ENCODE results near the gene THEMIS.
"Not testable (repeated sequence)": the region's sequence is repeated elsewhere in the genome, so short reads cannot be mapped to it uniquely, and the experiment has no call there.

The THEMIS gene

DNA sequence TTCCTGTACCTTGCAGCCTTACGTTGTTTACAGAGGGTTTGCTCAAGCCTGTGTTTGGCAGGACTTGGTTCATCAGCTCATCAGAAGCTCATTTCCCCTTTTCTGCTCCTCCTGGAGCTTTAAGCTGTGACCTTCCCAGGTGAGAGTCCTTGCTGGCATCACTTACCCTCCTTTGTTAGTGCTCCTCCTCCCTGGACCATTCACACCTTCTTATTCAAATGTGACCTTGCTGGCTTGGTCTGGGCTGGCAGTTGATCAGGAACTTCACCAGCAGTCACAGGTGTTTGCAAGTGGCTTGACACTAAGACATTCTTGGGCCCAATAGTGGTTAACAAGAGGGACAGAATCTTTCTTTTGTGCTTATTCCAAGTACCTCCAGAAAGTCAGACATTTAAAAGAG lies 175.0 kb downstream of the THEMIS start:
- DNase-seq (ENCODE audit: low spot score), result no peak

DNA sequence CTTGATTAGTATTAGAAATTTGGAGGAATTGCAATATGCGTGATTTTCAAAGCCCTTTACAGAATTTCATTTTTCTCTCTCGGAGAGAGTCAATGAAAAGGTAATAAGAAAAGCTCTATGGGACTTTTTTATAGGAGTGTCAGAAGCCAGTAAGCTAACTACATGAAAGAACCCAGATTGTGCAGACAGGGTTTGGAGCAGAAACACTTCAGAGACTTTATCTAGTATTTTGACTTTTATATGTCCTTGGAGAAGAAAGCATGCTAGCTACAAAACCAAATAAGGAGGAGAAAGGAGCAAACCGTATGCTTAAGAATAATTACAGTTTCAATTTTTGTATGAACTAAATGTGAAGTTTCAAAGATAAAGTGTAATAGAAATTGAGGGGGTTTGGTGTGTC lies 182.2 kb downstream of the THEMIS start:
- DNase-seq (ENCODE audit: low spot score), result no peak

DNA sequence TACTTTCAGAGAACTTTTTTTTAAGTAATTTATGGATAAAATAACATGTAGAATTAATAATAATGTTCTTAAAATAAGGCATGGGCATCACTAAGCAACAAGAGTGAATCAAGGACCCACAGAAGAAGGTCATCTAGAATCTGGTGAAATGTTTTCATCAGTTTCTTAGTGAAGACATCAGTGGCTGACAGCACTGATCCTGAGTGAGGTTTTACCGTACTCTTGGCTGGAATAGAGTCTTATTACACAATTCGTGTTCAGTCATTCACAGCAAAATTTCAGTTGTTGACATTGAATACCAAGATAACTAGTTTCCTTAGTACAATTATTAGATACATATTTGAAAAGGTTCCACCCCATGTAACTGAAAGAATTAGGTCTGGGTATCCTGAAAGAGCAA lies 183.5 kb downstream of the THEMIS start:
- DNase-seq (ENCODE audit: low spot score), result no peak

DNA sequence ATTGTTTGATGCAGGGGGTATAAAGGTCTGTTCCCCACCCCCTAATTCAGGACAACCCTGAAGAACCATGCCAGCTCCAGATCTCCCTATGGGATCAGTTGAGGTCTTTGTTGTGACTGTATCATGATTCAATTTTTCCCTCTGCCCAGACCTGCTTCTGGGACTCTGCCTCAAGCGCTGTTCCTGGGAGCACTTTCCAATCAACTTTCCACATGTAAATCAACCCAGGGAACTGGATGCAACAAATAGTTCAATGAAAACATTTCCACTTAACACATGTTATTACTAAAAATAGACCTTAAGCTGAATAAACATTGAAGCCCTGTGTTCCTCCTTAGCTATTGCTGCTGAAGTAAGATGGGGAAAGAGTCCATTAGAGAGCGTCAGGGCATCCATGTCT lies 184.4 kb downstream of the THEMIS start:
- DNase-seq (ENCODE audit: low spot score), result no peak

DNA sequence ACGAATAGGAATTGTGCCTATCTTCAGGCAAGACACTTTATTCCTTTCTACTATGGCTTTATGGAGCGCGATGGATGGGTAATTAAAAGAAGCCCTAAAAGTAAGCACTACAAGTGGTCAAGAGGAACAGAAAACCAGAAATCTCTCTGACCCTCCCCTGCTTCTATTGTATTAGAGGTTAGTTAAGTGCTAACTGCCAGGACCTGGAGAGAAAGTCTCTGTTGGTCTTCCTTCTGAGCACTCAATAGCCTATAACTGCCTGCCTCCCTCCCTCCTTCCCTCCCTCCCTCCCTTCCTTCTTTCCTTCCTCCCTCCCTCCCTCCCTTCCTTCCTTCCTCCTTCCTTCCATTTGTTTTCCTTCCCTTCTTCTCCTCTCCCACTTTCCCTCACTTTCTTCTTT lies 190.2 kb downstream of the THEMIS start:
- no peak for DNase-seq (ENCODE audit: low spot score)

DNA sequence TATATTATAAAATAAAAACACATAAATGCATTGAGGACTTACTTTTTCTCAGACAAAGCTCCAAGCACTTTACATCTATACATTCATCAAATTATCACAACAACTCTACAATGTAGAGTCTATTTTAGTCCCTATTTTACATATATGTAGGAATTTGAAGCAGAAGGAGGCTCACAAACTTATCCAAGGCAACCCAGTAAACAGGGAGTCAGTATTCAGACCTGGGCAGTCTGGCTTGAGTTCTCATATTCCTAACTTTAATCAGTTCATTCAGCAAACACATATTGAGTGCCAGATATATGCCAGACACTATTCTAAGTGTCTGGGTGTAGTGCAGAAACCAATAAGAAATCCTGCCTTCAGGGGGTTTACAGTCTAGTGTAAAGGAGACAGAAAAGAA lies 194.6 kb downstream of the THEMIS start:
- no peak for DNase-seq (ENCODE audit: low spot score)

DNA sequence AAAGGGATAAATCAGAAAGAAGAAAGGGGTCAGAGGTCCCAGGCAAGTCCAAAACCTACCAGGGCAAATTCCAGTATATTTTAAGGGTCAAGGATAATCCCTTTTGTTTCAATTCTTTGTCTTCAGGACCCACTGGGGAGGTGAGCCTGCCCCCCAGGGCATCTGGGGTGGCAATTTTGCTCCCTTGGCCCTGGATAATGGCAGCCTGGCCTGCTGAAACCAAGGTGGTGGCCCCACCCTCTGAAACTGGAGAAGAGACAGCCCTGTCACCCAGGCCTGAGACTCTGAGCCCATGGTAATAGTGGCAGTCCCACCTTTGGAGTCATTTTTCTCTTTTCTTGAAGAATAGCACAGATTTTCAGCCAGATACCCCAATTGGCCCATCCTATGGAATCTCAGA lies 205.8 kb downstream of the THEMIS start:
- no peak for DNase-seq (ENCODE audit: low spot score)

DNA sequence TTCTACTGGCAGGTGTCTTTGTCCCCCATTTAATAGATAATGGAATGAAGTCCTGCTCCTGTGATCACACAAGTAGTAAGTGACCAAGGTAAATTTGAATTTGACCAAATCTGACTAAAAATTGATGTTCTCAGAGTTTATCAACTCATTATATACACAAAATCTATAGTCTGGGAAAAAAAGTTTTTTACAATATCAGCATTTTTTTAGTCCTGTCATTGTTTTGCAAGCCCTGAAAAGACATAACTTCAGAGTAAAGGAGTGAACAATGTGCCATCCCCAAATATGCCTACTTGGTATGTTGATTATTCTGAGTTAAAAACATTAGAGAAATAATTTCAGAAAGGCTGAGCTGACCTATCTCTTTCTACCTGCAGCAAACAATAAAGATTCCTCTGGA lies 209.7 kb downstream of the THEMIS start:
- DNase-seq (ENCODE audit: low spot score), result no peak

DNA sequence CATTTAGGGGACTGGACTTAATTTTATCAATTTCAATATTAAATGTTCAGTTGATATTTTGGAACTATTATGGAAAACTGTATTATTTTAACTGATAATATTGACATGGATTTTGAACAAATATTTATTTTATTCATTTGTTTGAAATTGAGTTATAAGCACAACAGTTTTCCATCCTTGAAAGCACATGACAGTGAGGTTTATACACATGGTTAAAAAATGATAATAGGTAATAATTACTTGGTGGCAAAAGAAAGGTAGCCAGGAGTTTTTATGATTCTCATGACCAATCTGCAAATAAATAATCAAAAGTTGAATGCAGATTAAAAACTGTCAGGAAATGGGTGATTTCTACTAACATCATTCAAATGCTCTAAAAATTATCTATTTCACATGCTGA lies 210.3 kb downstream of the THEMIS start:
- DNase-seq (ENCODE audit: low spot score), result no peak

DNA sequence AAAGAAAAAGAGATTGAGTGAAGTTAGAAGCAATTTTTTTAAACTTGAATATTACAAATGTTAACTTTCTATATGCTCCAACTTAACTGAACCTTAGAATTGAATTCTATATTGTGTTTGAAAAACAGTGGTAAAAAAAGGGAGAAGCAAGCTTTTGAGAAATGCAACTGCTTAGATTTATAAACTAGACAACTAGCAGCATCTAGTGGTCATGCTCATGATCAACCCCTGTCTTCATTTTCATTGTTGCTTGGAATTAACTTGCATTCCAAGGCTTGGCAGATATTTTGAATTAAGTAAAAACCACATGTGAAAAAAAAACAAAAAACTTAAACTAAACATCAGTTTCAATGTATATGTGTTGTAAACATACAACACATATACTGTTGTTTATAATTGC lies 210.8 kb downstream of the THEMIS start:
- peak; percentile 21 for DNase-seq (ENCODE audit: low spot score)

DNA sequence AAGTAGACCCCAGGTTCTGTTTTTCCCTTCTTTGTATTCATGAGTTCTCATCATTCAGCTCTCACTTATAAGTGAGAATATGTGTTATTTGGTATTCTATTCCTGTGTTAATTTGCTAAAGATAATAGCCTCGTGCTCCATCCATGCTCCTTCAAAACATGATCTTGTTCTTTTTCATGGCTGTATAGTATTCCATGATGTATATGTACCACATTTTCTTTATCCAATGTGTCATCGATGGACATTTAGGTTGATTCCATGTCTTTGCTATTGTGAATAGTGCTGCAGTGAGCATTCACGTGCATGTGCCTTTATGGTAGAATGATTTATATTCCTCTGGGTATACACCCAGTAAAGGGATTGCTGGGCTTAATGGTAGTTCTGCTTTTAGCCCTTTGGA lies 213.4 kb downstream of the THEMIS start:
- DNase-seq (ENCODE audit: low spot score), result not testable (repeated sequence)

DNA sequence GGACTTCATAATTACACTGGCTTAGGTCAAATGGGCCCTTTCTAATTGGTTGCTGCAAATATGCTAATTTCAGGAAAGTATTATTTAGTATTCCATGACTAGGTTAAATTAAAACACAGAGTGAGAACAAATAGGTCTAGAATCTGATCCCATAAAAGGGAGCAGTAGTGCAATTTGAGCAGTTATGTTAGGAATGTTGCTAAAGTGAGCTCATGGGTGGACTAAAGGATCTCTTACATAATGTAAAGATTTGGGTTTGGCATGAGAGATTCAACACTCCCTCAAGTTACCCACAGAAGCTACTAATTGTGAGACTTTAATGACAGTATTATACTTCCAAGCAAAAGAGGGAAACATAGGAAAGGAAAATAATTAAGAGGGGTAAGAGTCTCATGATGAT lies 214.8 kb downstream of the THEMIS start:
- DNase-seq (ENCODE audit: low spot score), result no peak

DNA sequence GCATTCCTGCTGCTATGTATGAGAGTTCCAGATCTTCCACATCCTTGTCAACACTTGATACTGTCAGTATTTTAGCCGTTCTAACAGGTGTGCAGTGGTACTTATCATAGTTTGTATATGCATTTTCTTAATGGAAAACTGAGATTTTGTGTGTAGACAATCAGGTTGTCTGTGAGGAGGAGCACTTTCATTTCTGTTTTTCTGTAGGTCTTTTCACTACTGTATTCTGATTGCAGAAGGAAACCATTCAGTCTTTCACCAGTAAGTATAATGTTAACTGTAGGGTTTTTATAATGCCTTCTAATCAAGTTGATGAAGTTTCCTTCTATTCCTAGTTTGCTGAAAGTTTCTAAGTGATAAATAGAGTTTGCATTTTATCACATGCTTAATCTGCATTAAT lies 216.4 kb downstream of the THEMIS start:
- DNase-seq (ENCODE audit: low spot score), result no peak
